ENCODE measurements around the gene PINLYP.

PINLYP gene

GRCh38 chr19:43610493-43610892 lies 34.9 kb downstream of the PINLYP start:
- peaks cover 51% of the 10 kb centered on the region; the same call in 1 of the 2 replicates for H3K36me3 ChIP-seq (ENCODE audit: insufficient read depth, low read length)
- H3K9me2 ChIP-seq (replicated peaks; ENCODE audit: low read depth, low read length) = no peaks in the 10 kb centered on the region
- no peaks in the 10 kb centered on the region for H3K27me3 ChIP-seq (ENCODE audit: insufficient read depth, low read length, poor library complexity, severe bottlenecking)
- H3K4me2 ChIP-seq (ENCODE audit: low read depth, low read length, poor library complexity, severe bottlenecking) = no peak overlapping the region
- H2AFZ ChIP-seq (ENCODE audit: low read length) = no peak overlapping the region
- H3K9me3 ChIP-seq (ENCODE audit: insufficient read depth, low read depth, low read length) = no peaks in the 10 kb centered on the region
- no peak overlapping the region for H3K9ac ChIP-seq (ENCODE audit: low read depth, low read length, poor library complexity, severe bottlenecking)
- peaks cover 5% of the 10 kb centered on the region for H3K4me1 ChIP-seq (ENCODE audit: insufficient read depth, low read length, poor library complexity, severe bottlenecking)
- no peak for TF ChIP-seq EZH2phosphoT487 (IDR thresholded peaks at IDR 0.05; ENCODE audit: borderline replicate concordance)
- TF ChIP-seq CTCF (conservative IDR thresholded peaks at IDR 0.05; ENCODE audit: low read length) = no peak
- peaks cover 64% of the 10 kb centered on the region for H3K79me2 ChIP-seq (ENCODE audit: insufficient read depth, low read length)
- peaks cover 31% of the 10 kb centered on the region for H4K20me1 ChIP-seq (ENCODE audit: insufficient read depth, low read length, poor library complexity, severe bottlenecking)
- H3F3A ChIP-seq (ENCODE audit: low read depth) = no peaks in the 10 kb centered on the region
- no peak overlapping the region for H3K4me3 ChIP-seq (ENCODE audit: low read length, poor library complexity, severe bottlenecking)

GRCh38 chr19:43611788-43612187 lies 36.2 kb downstream of the PINLYP start, which contains the start of gene SRRM5:
Gene SRRM5, plus strand, starts transcription at chr19:43612088. Its CDS starts 34 bp downstream, at chr19:43612122.
- no peaks in the 10 kb centered on the region for H3F3A ChIP-seq (ENCODE audit: low read depth)
- H3K9me2 ChIP-seq (replicated peaks; ENCODE audit: low read depth, low read length) = no peaks in the 10 kb centered on the region
- H3K79me2 ChIP-seq (ENCODE audit: insufficient read depth, low read length) = peaks cover 77% of the 10 kb centered on the region
- peaks cover 11% of the 10 kb centered on the region for H3K4me1 ChIP-seq (ENCODE audit: insufficient read depth, low read length, poor library complexity, severe bottlenecking)
- no peak within 1 kb of the TSS for H2AFZ ChIP-seq (ENCODE audit: low read length)
- no peak within 1 kb of the TSS for H3K4me3 ChIP-seq (ENCODE audit: low read length, poor library complexity, severe bottlenecking)
- H3K27me3 ChIP-seq (ENCODE audit: insufficient read depth, low read length, poor library complexity, severe bottlenecking) = no peaks in the 10 kb centered on the region
- H3K9me3 ChIP-seq (ENCODE audit: insufficient read depth, low read depth, low read length) = no peaks in the 10 kb centered on the region
- no peak within 1 kb of the TSS for H3K9ac ChIP-seq (ENCODE audit: low read depth, low read length, poor library complexity, severe bottlenecking)
- H4K20me1 ChIP-seq (ENCODE audit: insufficient read depth, low read length, poor library complexity, severe bottlenecking) = peaks cover 43% of the 10 kb centered on the region
- peaks cover 40% of the 10 kb centered on the region; the same call in 1 of the 2 replicates for H3K36me3 ChIP-seq (ENCODE audit: insufficient read depth, low read length)
- no peak within 1 kb of the TSS for H3K4me2 ChIP-seq (ENCODE audit: low read depth, low read length, poor library complexity, severe bottlenecking)
- TF ChIP-seq CTCF (conservative IDR thresholded peaks at IDR 0.05; ENCODE audit: low read length) (no peak), EZH2phosphoT487 (IDR thresholded peaks at IDR 0.05; ENCODE audit: borderline replicate concordance) (no peak)

GRCh38 chr19:43612374-43612773 lies 36.8 kb downstream of the PINLYP start:
- no peaks in the 10 kb centered on the region for H3F3A ChIP-seq (ENCODE audit: low read depth)
- peaks cover 48% of the 10 kb centered on the region for H4K20me1 ChIP-seq (ENCODE audit: insufficient read depth, low read length, poor library complexity, severe bottlenecking)
- H3K36me3 ChIP-seq (ENCODE audit: insufficient read depth, low read length) = peaks cover 34% of the 10 kb centered on the region; the same call in 1 of the 2 replicates
- peaks cover 83% of the 10 kb centered on the region for H3K79me2 ChIP-seq (ENCODE audit: insufficient read depth, low read length)
- no peak overlapping the region for H2AFZ ChIP-seq (ENCODE audit: low read length)
- peaks cover 13% of the 10 kb centered on the region for H3K4me1 ChIP-seq (ENCODE audit: insufficient read depth, low read length, poor library complexity, severe bottlenecking)
- no peaks in the 10 kb centered on the region for H3K9me2 ChIP-seq (replicated peaks; ENCODE audit: low read depth, low read length)
- TF ChIP-seq CTCF (conservative IDR thresholded peaks at IDR 0.05; ENCODE audit: low read length) = no peak
- no peak for TF ChIP-seq EZH2phosphoT487 (IDR thresholded peaks at IDR 0.05; ENCODE audit: borderline replicate concordance)
- H3K9ac ChIP-seq (ENCODE audit: low read depth, low read length, poor library complexity, severe bottlenecking) = no peak overlapping the region
- H3K27me3 ChIP-seq (ENCODE audit: insufficient read depth, low read length, poor library complexity, severe bottlenecking) = no peaks in the 10 kb centered on the region
- no peak overlapping the region for H3K4me2 ChIP-seq (ENCODE audit: low read depth, low read length, poor library complexity, severe bottlenecking)
- H3K9me3 ChIP-seq (ENCODE audit: insufficient read depth, low read depth, low read length) = no peaks in the 10 kb centered on the region
- no peak overlapping the region for H3K4me3 ChIP-seq (ENCODE audit: low read length, poor library complexity, severe bottlenecking)
